Measurements from ENCODE around the gene LRBA.

LRBA gene

GRCh38 chr4:150475763-150476162 lies 539.3 kb downstream of the LRBA start:
- DNase-seq, result no peak

GRCh38 chr4:150464523-150464922 lies 550.6 kb downstream of the LRBA start:
- DNase-seq, result no peak

DNA sequence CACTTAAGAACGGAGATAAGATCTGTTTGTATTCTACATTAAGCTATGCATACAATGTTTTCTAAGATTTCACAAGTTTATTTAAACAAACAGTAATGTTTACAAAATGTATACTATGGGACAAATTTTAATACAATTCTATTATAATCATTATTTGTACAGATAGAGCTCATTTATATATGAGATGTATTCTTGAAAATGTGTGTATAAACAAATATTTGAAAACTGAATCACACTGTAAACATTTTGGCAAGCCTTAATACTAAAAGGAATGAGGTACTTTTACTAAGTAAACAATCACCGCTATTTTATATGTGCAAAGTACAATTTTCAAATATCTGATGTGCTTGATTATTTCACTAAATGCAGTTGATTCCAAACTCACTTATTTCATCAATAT lies 552.3 kb downstream of the LRBA start:
- no peak for DNase-seq

GRCh38 chr4:150461957-150462356 lies 553.1 kb downstream of the LRBA start:
- no peak for DNase-seq

DNA sequence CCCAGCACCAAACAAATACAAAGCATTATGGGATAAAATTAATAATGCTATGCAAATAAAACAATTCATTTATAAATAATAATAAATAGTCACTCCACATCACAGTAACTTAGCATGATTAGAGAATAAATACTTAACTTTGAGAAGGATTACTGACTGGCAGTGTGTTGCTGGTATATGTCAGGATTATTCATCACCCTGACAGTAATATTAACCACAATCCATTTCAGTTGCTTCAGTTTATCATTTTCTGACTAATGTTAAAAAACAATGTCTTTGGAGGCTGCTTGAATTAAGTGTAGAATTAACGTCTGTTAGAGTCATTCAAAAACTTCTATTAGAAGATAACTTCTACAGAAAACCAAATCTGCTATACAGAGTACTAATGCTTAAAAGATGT lies 557.3 kb downstream of the LRBA start:
- DNase-seq, result no peak

DNA sequence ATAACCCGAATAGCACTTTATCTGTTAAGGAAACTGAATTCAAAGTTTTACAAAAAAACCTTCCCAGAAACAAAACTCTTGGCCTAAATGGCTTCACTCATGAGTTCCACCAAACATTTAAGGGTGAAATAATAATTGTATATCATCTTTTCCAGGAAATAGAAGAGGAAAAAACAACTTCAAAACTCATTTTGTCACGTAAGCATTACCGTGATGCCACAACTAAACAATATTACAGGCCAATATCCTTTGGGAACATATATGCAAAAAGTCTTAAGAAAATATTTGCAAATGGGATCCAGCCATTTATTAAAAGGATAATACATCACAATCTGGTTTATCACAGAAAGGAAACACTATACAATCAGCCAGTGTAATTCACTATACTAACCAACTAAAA lies 563.2 kb downstream of the LRBA start:
- DNase-seq, result no peak

- DNase-seq, result no peak
These were observed 567.7 kb downstream of the LRBA start for GRCh38 chr4:150447356-150447755.

GRCh38 chr4:150439451-150439933 lies 575.6 kb downstream of the LRBA start:
- DNase-seq, result no peak

DNA sequence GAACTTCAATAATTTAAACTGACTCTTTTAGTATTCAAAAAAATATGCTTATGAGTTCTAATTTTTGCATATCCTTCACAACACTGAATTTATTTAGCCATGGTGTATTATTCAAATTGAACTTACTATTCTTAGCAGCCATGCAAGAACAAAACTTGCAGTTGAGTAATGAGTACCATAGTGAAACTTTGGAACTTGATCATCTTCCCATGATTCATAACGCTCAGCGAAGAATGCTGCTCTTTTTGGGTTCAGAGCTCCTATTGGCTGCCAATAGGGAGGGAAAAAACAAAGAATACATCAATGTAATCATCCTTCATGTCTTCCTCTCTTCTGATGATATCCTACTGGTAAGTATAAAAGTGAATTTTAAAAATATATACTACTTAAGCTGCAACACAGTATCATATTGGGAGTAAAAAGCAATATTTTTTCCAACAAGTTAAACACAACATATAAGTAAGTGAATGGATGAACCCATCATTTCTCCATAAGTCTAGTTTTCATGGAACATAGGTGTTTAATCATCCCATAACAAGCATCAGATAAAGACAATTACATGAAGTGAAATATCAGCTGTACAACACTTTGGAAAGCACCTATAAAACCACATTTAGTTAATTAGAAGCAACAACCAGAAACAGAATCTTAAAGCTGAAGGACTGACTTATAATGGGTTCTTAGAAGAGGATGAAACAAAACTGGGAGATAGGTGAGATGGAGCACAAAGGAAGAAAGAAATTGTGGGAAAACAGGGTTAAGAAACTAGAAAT lies 578.3 kb downstream of the LRBA start:
- DNase-seq, result no peak

DNA sequence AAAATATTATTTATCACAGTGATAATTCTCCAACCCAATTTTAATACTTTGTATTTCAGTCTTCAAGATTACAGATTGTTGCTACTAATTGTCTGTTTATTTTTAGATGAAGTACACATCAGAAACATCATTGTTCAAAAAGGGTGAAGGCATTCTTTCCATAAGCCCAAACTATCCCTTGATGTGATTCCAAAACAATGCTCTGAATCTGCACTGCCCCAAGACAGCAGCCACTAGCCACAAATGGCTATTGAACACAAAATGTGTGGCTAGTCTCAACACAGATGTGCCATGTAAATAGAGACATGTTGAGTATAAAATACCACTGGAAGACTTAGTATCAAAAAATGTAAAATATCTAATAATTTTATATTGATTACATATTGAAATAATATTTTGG lies 583.9 kb downstream of the LRBA start:
- no peak for DNase-seq

DNA sequence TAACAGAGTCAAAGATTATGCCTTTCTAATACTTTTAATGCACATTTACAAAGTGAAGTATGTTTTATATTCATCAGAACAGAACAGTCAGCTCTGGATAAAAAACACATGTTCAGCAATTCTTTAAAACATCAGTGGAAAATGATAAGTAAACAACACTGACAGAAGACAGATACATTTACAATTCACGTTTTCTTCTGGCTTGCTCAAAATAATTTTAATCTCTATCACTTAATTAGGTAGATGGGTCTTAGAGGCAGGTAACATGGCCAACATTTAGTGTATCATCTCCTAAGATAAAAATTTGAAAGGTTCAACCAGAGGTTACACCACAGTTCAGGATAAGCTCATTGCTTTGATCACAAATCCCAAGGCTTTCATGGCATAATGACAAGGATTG lies 589.9 kb downstream of the LRBA start:
- DNase-seq, result no peak

- no peak for DNase-seq
These were observed 591.6 kb downstream of the LRBA start for GRCh38 chr4:150423503-150423902.

DNA sequence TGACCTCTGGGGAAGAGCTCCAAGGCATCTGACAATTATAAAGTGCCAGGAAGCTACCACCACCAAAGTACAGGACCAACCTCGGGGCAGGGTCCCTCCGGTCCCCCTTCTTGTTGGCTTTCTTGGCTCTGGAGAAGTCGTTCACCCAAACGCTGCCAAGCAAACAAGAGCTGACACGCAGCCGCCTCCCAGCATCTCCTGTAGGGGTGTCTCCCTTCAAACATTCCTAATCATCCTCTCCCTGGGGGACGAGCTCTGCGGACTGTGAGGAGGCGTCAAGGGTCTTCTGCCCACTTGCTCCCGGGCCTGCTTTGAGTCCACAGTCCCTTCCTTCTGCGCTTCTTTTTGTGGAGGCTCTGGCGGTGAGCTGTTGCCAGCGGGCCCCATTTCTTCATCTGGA lies 592.0 kb downstream of the LRBA start:
- no peak for DNase-seq

DNA sequence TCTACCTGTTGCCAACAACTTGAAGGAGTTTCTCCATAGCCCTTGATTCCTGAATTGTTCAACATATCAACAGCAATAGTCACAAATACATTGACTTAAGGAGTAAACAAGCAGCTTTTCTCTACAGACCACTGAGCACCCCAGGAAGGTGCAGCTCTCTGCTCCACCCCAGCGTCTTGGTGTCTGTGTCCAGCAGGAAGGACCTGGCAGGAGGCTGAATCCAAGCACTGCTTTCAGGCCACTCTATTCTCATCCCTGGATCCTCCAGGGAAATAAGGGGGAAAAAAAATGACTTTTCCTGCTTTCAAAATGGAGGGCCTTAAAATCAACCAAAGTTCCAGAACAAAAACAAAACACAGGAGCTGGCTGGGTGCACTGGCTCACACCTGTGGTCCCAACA lies 593.5 kb downstream of the LRBA start:
- DNase-seq, result no peak

GRCh38 chr4:150419939-150420338 lies 595.1 kb downstream of the LRBA start:
- DNase-seq, result no peak

GRCh38 chr4:150418757-150419410 lies 596.2 kb downstream of the LRBA start:
- no peak for DNase-seq

DNA sequence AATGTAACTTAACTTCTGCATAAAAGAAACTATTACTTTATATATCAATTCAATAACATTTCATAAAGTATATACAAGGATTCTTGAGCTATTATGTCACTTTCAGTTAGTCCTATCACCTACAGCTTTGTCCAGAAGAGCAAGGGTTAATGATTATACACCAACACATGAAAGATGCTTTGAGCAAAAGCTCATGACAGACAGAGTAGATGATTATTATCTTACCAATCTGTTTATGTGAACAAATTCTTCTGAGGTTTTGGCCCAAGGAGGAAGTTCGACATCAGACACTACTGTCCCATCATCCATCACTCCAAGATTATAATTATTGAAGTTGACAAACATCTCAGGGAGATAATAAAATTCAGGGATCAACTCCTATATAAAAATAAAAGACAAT lies 599.9 kb downstream of the LRBA start:
- no peak for DNase-seq

- DNase-seq, result no peak
These were observed 603.6 kb downstream of the LRBA start for GRCh38 chr4:150411520-150411919.

DNA sequence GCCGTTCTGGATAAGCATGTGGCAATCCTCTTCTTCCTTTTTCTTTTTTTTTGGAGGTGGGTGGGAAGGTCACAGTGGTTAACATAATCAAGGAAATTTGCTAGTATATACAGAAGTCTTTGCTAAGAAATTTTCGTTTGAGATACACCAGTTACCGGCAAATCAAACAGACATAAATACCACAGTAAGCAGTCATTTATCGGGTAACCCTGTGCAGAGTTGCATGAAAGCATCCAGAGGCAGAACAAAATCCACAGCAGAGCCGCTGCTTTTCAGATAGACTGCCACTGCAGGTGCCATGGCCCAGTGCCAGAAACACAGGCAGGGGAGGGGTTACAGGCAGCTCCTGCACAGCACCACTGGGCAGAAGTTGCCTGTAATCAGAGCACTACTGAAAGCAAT lies 612.2 kb downstream of the LRBA start:
- DNase-seq, result peak; percentile 60

DNA sequence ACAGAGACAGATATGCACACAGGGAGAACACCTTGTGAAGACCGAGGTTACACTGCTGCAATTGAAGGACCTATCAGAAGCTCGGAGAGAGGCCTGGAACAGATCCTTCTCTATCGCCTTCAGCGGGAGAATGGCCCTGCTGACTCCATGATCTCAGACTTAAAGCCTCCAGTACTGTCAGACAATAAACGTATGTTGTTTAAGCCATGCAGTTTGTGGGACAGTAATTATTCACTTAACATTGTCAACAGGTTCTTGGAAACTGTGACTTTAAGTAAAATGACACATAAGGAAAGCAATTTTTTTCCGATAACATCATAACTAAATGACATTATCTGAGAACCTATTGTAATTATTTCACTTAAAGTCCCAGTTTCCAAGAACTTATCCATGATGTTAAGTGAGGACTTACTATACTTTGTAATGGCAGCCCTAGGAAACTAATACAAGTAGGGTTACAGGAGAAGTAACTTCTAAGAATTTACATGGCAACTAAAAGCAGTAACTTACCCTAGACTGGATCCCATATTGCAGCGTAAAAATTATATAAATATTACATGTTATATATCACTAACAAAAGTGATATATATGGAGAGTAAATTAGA lies 613.9 kb downstream of the LRBA start:
- DNase-seq, result no peak

DNA sequence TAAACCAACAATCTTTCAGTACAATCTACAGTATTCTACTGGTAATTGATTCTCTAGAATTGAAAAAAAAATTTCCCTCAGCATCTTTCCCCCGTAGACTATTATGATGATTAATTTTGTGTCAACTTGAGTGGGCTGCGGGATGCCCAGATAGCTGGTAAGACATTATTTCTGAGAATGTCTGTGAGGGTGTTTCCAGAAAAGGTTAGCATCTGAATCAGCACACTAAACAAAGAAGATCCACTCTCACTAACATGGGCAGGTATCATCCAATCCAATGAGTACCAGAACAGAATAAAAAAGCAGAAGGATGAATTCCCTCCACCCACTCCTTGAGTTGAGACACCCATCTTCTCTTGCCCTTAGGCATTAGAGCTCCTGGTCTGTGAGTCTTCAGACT lies 619.2 kb downstream of the LRBA start:
- no peak for DNase-seq

DNA sequence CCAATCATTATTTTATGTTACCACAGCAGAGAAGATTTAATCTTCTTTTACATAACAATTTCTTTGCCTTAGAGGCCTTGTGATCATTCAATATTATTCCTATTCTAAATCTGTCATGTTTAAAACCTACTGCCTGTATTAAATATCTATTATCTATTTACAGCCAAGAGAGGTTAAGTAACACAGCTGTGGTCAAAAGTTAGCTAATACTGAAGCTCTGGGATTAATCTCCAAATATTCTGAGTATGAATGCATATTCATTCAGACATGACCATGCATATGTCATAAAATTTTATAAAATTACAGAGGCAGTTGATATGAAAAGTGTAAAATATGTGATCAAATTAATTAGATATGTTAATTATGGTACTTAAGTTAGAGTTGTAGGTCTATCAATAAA lies 621.0 kb downstream of the LRBA start:
- no peak for DNase-seq

- DNase-seq, result no peak
These were observed 624.0 kb downstream of the LRBA start for GRCh38 chr4:150391052-150391451.

- no peak for DNase-seq
These were observed 624.6 kb downstream of the LRBA start for GRCh38 chr4:150390531-150390910.

Data from NCI-H510A treated with DMSO at 0.1 percent for 48 hours (cell line).